Stomach smooth muscle (tissue), 2 donors: ENCODE data around the gene HBA2.
"Not testable (repeated sequence)": the region's sequence is repeated elsewhere in the genome, so short reads cannot be mapped to it uniquely, and the experiment has no call there.

ENCODE experiments used
- H3K27ac ChIP-seq: one replicate; pipeline ENCODE4 v1.7.0; 2013; ENCODE audit warnings: mild to moderate bottlenecking, low read length, inconsistent platforms
- H3K27me3 ChIP-seq, 2 donors: one replicate each; pipeline ENCODE4 v1.7.0; 2013; ENCODE audit warnings: low read length in 2 of 2; ENCODE audit not compliant: insufficient read depth in 2 of 2, control insufficient read depth in 1 of 2
- H3K36me3 ChIP-seq, 2 donors: one replicate each; pipeline ENCODE4 v1.7.0; 2013; ENCODE audit warnings: low read length in 2 of 2; ENCODE audit not compliant: control insufficient read depth in 2 of 2, insufficient read depth in 2 of 2
- H3K4me1 ChIP-seq: one replicate; pipeline ENCODE4 v1.7.0; 2013; ENCODE audit warnings: low read length; ENCODE audit not compliant: control insufficient read depth, insufficient read depth
- H3K4me3 ChIP-seq, 2 donors: one replicate each; pipeline ENCODE4 v1.7.0; 2013; ENCODE audit warnings: low read length in 2 of 2
- H3K9ac ChIP-seq, 2 donors: one replicate each; pipeline ENCODE4 v1.7.0; 2013; ENCODE audit warnings: low read length in 2 of 2, mild to moderate bottlenecking in 1 of 2
- H3K9me3 ChIP-seq, 2 donors: one replicate each; pipeline ENCODE4 v1.7.0; 2013; ENCODE audit warnings: low read length in 2 of 2; ENCODE audit not compliant: control insufficient read depth in 2 of 2
- donor health status: healthy.
- donor health status: Pancreatic carcinoma.

Gene HBA2

GRCh38 chr16:176477-177382, 4.1 kb downstream of the HBA2 start, which contains the start of gene HBA1:
Gene HBA1 (plus strand): TSS chr16:176680. CDS start chr16:176717, 37 bp downstream.
- Histone ChIP-seq H3K27me3 (peaks cover 33 to 58% of the 10 kb centered on the region in 2 donors), H3K4me1 (peaks cover 20% of the 10 kb centered on the region)
- H3K27ac ChIP-seq, H3K4me3 ChIP-seq, H3K36me3 ChIP-seq, H3K9ac ChIP-seq, H3K9me3 ChIP-seq: not testable (repeated sequence)

- peaks cover 33 to 57% of the 10 kb centered on the region in 2 donors for H3K27me3 ChIP-seq
- H3K4me1 ChIP-seq: peaks cover 22% of the 10 kb centered on the region
- no peak overlapping the region for H3K27ac ChIP-seq
- no peaks in the 10 kb centered on the region for H3K9me3 ChIP-seq
- H3K9ac ChIP-seq: no peak overlapping the region
- H3K36me3 ChIP-seq: no peaks in the 10 kb centered on the region
- H3K4me3 ChIP-seq: no peak overlapping the region
Measured at GRCh38 chr16:177394-177822, 4.7 kb downstream of the HBA2 start.

- H3K36me3 ChIP-seq: no peaks in the 10 kb centered on the region
- no peaks in the 10 kb centered on the region for H3K9me3 ChIP-seq
- no peak overlapping the region for H3K4me3 ChIP-seq
- no peak overlapping the region for H3K27ac ChIP-seq
- peaks cover 33 to 57% of the 10 kb centered on the region in 2 donors for H3K27me3 ChIP-seq
- peaks cover 22% of the 10 kb centered on the region for H3K4me1 ChIP-seq
- no peak overlapping the region for H3K9ac ChIP-seq
Measured at GRCh38 chr16:177981-178667, 5.4 kb downstream of the HBA2 start.

DNA sequence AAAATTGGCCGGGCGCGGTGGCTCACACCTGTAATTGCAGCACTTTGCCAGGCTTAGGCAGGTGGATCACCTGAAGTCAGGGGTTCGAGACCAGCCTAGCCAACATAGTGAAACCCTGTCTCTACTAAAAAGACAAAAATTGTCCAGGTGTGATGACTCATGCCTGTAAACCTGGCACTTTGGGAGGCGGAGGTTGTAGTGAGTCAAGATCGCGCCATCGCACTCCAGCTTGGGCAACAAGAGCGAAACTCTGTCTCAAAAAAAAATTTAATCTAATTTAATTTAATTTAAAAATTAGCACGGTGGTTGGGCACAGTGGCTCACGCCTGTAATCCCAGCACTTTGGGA, 6.0 kb downstream of the HBA2 start:
- Histone ChIP-seq H3K27me3 (peaks cover 33 to 57% of the 10 kb centered on the region in 2 donors), H3K27ac (no peak overlapping the region), H3K36me3 (no peaks in the 10 kb centered on the region), H3K9me3 (no peaks in the 10 kb centered on the region), H3K4me1 (peaks cover 22% of the 10 kb centered on the region), H3K9ac (no peak overlapping the region), H3K4me3 (no peak overlapping the region)

DNA sequence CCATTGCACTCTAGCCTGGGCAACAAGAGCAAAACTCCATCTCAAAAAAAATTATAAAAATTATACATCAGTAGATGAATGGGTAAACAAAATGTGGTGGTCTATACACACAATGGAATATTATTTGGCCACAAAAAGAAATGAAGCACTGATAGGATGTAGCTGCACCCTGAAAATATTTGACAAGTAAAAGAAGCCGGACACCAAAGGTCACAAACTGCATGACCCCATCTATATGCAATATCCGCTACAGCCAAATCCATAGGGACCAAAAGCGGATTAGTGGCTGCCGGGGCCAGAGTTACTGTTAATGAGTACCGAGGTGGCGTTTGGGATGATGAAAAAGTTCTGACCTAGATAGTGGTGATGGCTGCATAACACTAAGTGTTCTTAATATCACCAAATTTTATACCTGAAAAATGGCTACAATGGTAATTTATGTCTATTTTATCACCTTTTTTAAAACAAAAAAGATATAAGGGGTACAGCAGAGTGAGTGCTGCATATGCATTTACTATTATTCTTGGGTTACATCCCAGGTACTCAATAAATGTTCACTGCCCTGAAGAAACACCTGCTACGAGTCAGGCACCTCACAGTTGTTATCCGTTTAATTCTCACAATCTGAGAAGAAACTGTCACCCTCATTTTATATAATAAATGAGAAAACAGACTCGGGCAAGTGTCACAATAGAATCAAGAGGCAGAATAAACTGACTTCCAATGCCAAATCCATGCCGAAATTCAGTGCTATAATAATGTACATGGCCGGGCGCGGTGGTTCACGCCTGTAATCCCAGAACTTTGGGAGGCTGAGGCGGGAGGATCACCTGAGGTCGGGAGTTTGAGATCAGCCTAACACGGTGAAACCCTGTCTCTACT, 6.8 kb downstream of the HBA2 start:
- no peak overlapping the region for H3K27ac ChIP-seq
- H3K36me3 ChIP-seq: no peaks in the 10 kb centered on the region
- H3K9ac ChIP-seq: no peak overlapping the region
- H3K4me3 ChIP-seq: no peak overlapping the region
- H3K27me3 ChIP-seq: peaks cover 32 to 55% of the 10 kb centered on the region in 2 donors
- H3K4me1 ChIP-seq: peaks cover 22% of the 10 kb centered on the region
- no peaks in the 10 kb centered on the region for H3K9me3 ChIP-seq

DNA sequence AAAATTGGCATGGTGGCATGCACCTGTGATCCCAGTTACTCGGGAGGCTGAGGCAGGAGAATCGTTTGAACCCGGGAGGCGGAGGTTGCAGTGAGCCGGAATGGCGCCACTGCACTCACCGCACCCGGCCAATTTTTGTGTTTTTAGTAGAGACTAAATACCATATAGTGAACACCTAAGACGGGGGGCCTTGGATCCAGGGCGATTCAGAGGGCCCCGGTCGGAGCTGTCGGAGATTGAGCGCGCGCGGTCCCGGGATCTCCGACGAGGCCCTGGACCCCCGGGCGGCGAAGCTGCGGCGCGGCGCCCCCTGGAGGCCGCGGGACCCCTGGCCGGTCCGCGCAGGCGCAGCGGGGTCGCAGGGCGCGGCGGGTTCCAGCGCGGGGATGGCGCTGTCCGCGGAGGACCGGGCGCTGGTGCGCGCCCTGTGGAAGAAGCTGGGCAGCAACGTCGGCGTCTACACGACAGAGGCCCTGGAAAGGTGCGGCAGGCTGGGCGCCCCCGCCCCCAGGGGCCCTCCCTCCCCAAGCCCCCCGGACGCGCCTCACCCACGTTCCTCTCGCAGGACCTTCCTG, 7.5 kb downstream of the HBA2 start, which contains the start of gene HBQ1:
HBQ1 (plus strand) TSS at position 359 of the 575 bp plus-strand sequence; CDS start at position 387, 28 bp downstream.
- Histone ChIP-seq H3K4me1 (peaks cover 22% of the 10 kb centered on the region), H3K4me3 (peak within 1 kb of the TSS; percentile 49 to 61), H3K9ac (no peak within 1 kb of the TSS), H3K27ac (no peak within 1 kb of the TSS), H3K27me3 (peaks cover 26 to 48% of the 10 kb centered on the region in 2 donors), H3K36me3 (no peaks in the 10 kb centered on the region), H3K9me3 (no peaks in the 10 kb centered on the region)

GRCh38 chr16:180681-181564, 8.2 kb downstream of the HBA2 start:
- peak overlapping the region; percentile 49 to 61 for H3K4me3 ChIP-seq
- H3K4me1 ChIP-seq: peaks cover 22% of the 10 kb centered on the region
- no peak overlapping the region for H3K9ac ChIP-seq
- H3K9me3 ChIP-seq: no peaks in the 10 kb centered on the region
- no peak overlapping the region for H3K27ac ChIP-seq
- no peaks in the 10 kb centered on the region for H3K36me3 ChIP-seq
- peaks cover 21 to 42% of the 10 kb centered on the region in 2 donors for H3K27me3 ChIP-seq

DNA sequence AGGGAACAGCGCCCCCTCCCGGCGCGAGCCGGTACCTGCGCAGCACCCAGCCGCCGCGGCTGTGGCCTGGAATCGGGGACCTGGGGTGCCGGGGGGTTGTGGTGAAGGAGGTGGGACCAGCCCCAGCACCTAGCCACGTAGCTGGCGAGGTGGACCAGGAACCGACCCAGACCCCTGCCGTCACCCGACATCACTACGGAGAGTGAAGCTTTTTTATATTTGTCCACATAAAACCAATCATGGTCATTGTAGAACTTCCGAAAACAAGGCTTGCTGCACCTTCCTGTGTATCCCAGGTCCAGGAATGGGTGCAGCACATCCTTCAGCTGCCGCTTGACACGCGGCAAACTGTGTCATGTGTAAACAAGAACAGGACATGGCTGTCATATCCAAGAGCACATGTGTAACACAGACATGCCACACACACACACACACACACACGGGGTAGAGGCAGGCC, 8.9 kb downstream of the HBA2 start:
- Histone ChIP-seq H3K4me3 (peak overlapping the region in 1 of 2 donors; percentile 61), H3K4me1 (peaks cover 22% of the 10 kb centered on the region), H3K27me3 (peaks cover 21 to 42% of the 10 kb centered on the region in 2 donors), H3K27ac (no peak overlapping the region), H3K9ac (no peak overlapping the region), H3K9me3 (no peaks in the 10 kb centered on the region), H3K36me3 (no peaks in the 10 kb centered on the region)

DNA sequence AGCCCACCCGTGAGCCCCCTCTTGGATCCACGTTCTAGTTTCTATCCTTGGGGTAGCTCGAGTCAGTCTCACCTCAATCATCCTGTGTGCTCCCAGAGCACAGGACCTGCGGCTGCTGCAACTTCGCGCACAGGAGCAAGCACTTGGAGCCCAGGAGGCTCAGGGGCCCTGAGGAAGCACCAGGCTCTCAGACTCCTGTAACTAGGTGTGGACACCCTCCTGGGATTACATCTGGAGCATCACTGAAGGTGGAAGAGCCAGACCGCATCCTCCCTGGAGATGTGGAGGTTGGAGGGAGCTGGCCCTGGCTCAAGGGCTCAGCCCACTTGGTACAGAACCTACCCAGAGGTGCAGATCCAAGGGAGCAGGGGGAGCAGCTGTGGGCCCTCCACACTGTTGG, 10.3 kb downstream of the HBA2 start:
- H3K4me1 ChIP-seq: peaks cover 19% of the 10 kb centered on the region
- H3K36me3 ChIP-seq: peaks cover 3 to 8% of the 10 kb centered on the region in 2 donors
- no peak overlapping the region for H3K27ac ChIP-seq
- H3K9me3 ChIP-seq: no peaks in the 10 kb centered on the region
- H3K9ac ChIP-seq: no peak overlapping the region
- no peak overlapping the region for H3K4me3 ChIP-seq
- peaks cover 13 to 31% of the 10 kb centered on the region in 2 donors for H3K27me3 ChIP-seq
